ENCODE data around the gene ZDHHC18.

DNA sequence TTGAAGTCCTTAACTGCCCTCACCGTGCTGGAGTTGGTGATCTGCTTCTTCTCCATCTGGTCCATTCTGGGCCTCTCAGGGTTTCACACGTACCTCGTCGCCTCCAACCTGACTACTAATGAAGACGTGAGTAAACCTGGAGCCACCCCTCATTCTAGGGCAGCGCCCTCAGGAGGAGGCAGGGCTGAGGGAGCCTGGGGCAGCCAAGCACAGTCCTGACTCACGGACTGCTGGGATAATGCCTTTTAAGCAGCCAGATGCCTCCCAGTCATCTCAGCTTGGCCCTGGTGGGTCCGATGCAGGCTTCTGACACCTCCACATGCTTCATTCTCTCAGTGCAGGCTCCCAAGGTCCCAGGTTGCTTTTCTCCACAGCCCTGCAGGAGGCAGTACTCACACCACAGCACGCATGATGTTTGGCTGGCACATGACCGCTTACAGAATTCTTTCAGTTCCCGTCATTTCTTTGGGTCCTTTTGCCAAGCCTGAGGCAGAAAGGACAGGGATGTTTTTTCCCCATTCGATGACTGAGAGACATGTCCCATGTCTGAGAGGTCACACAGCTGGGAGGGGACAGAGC, 24.7 kb downstream of the ZDHHC18 start:
- TF ChIP-seq EZH2 (IDR thresholded peaks at IDR 0.05) (no peak), FOXP2 (optimal IDR thresholded peaks at IDR 0.05; ENCODE audit: control extremely low read depth, extremely low read length, insufficient read depth) (no peak)
